Right atrium auricular region (tissue), 2 donors: Measurements from ENCODE around the gene RAB20. TPM values are rescaled to one million over a fixed set of nuclear protein-coding genes. Genes with fewer than 3 reads are reported as not detected.

ENCODE experiments used
- DNase-seq: peaks from one replicate; pipeline ENCODE4 v3.0.0-alpha.2; 2019; ENCODE audit warnings: low spot score
- H3K27ac ChIP-seq, 2 donors: fragments of 200-600 bp; sonication (generic); 1 replicate in 1 of 2; 2 replicates in 1 of 2; pipeline ENCODE4 v1.5.1; 2016 to 2019
- H3K27me3 ChIP-seq, 2 donors: fragments of 200-600 bp; sonication (generic); one replicate each; pipeline versions ENCODE4 v1.5.1 to v1.6.0; 2017 to 2019
- H3K36me3 ChIP-seq: fragments of 200-600 bp; sonication (generic); one replicate; pipeline ENCODE4 v1.5.1; 2016
- H3K4me1 ChIP-seq, 2 donors: fragments of 200-600 bp; sonication (generic); one replicate each; pipeline versions ENCODE4 v1.5.1 to v1.6.0; 2017 to 2019
- H3K4me3 ChIP-seq, 2 donors: fragments of 200-600 bp; sonication (generic); 1 replicate in 1 of 2; 2 replicates in 1 of 2; pipeline ENCODE4 v1.5.1; 2017 to 2019; ENCODE audit warnings: mild to moderate bottlenecking in 1 of 2, moderate library complexity in 1 of 2
- H3K9me3 ChIP-seq, 2 donors: fragments of 200-600 bp; sonication (generic); one replicate each; pipeline ENCODE4 v1.5.1; 2019
- total RNA-seq, 2 donors: library from RNA; depleted of rRNA; stranded (reverse); fragments of >200 nt; gene quantifications; one replicate each; pipeline ENCODE4 v1.1.0, GENCODE V29; 2016
- TF ChIP-seq, protein P1 (sequence below), 2 donors: fragments of 200-600 bp; sonication (generic); IDR thresholded peaks; one replicate each; pipeline ENCODE4 v1.5.1; 2019; ENCODE audit warnings: antibody characterized with exemption in 2 of 2

The RAB20 gene
- total RNA-seq, 2 donors from 2014 or later, result 10.8 to 15.7 TPM

DNA sequence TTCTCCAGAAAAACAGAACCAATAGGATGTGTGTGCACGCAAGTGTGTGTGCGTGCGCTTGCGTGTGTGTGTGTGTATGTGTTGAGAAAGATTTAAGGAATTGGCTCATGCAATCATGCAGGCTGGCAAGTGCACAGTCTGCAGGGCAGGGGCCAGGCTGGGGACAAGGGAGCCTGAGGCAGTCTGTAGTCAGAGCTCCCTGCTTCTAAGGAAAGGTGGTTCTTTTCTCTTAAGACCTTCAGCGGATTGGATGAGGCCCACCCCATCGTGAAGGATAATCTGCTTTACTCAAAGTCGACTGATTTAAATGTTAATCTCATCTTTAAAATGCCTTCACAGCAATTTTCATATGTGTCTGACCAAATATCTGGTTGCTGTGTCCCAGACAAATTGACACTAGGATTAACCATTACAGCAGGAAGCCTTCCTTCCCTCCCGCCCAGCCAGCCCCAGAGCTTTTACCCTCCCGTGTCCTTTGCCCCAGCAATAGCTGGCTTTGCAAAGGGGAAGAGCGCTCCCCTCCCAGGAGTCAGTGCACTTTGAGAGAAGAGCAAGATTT, 38.8 kb upstream of the RAB20 start:
- Histone ChIP-seq H3K4me3 (no peak overlapping the region), H3K27me3 (no peaks in the 10 kb centered on the region), H3K4me1 (no peaks in the 10 kb centered on the region), H3K9me3 (no peaks in the 10 kb centered on the region), H3K27ac (no peak overlapping the region), H3K36me3 (no peaks in the 10 kb centered on the region)
- TF ChIP-seq, protein P1, sequence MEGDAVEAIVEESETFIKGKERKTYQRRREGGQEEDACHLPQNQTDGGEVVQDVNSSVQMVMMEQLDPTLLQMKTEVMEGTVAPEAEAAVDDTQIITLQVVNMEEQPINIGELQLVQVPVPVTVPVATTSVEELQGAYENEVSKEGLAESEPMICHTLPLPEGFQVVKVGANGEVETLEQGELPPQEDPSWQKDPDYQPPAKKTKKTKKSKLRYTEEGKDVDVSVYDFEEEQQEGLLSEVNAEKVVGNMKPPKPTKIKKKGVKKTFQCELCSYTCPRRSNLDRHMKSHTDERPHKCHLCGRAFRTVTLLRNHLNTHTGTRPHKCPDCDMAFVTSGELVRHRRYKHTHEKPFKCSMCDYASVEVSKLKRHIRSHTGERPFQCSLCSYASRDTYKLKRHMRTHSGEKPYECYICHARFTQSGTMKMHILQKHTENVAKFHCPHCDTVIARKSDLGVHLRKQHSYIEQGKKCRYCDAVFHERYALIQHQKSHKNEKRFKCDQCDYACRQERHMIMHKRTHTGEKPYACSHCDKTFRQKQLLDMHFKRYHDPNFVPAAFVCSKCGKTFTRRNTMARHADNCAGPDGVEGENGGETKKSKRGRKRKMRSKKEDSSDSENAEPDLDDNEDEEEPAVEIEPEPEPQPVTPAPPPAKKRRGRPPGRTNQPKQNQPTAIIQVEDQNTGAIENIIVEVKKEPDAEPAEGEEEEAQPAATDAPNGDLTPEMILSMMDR (IDR thresholded peaks at IDR 0.05), result no peak
- no peak for DNase-seq

DNA sequence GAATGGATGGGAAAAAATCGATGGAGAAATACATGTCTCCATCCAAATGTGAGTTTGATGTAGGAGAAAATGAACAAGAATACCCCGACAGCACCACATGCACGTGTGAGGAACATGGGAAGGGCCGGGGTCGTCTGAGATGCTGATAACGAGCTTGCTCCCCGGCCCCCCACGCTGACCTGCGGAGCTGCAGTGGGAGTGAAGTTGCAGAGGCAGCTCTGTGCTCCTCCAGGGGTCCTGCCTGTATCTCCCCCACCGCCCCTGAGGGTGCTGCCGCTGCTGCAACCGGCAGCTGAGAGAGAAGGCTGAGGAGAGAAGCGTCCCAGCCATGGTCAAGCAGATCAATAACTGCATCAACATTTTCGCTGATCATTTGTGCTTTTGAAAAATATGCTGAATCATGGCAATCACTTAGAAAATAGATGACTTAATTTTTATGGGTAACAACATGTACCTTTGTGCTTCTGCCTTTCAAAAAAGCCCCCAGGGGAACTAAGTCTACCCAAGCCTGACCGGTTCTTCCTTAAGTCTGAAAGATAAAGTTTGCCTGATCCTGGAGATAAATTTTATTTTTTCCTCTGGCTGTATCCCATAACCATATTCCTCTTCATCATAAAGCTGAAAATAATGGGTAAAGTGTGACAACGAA, 35.6 kb upstream of the RAB20 start:
- Histone ChIP-seq H3K4me3 (no peak overlapping the region), H3K36me3 (no peaks in the 10 kb centered on the region), H3K27me3 (no peaks in the 10 kb centered on the region), H3K4me1 (no peaks in the 10 kb centered on the region), H3K9me3 (no peaks in the 10 kb centered on the region), H3K27ac (no peak overlapping the region)
- DNase-seq, result no peak
- TF ChIP-seq, protein P1 (IDR thresholded peaks at IDR 0.05), result no peak

DNA sequence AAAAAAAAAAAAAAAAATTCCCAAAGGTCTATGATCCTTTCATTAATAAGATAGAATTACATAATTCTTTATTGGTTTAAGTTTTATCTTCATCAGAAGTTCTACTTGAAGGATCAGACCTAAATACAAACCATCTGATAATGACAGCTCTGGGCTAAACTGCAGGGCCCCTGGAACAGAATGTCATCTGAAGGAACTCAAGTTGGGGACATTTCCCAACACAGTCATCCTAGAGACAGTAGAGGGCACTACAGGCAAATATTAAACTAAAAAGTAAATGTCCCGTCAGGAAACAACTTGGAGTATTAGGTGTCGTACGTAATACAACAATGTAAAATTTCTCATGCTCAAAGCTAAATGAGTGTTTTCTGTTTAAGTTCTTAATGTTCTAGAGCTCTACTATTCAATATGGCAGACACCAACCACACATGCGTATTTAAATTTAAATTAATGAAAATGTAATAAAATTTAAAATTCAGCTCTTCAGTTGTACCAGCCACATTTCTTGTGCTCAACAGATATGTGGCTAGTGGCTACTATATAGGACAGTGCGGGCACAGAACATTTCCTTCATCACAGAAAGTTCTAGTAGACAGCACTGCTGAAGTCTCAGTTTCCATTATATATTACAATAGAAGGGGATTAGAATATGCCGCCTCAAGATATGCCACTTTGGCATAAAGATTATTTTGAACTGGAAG, 32.1 kb upstream of the RAB20 start:
- Histone ChIP-seq H3K27ac (no peak overlapping the region), H3K36me3 (no peaks in the 10 kb centered on the region), H3K4me1 (no peaks in the 10 kb centered on the region), H3K4me3 (no peak overlapping the region), H3K9me3 (no peaks in the 10 kb centered on the region), H3K27me3 (no peaks in the 10 kb centered on the region)
- no peak for DNase-seq
- TF ChIP-seq, protein P1 (IDR thresholded peaks at IDR 0.05), result peak; percentile 43 to 75

DNA sequence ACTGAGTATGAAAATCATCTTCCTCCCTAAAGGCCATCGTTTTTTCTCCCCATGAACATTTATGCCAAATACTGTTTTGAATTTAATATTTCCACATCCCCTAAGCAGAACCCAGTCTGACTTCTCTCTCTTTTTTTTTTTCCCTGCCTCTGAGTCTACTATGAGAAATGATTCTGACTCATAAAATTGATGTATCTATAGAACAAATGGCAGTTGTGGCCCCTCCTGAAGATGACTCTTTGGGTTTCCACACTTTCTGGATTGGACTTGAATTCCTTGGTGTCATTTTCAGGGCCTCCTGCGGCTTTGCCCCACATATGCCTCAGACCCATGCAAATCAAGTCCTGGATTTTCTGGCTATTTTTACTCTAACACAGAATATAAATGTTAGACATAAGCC, 31.1 kb upstream of the RAB20 start:
- TF ChIP-seq, protein P1 (IDR thresholded peaks at IDR 0.05), result no peak
- no peaks in the 10 kb centered on the region for H3K27me3 ChIP-seq
- H3K27ac ChIP-seq, result no peak overlapping the region
- H3K9me3 ChIP-seq, result no peaks in the 10 kb centered on the region
- H3K36me3 ChIP-seq, result no peaks in the 10 kb centered on the region
- H3K4me1 ChIP-seq, result no peaks in the 10 kb centered on the region
- H3K4me3 ChIP-seq, result no peak overlapping the region
- DNase-seq, result no peak

DNA sequence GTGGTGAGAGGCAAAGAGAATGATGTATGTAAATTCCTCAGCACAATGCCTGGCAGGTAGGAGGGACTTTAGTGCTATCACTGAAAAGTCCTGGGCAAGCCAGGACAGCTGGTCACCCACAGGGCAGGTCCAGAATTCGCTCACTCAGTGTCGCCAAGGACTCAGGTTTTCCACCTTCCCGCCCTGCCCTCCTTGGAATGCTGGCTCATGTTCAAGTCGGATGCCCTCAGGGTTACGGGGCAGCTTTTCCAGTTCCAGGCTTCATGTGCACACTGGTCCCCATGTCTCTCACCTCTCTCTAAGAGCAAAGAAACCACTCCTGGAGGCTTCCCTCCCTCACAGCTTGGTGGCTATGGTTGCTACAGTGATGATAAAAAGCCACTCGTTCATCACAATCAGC, 29.1 kb upstream of the RAB20 start:
- Histone ChIP-seq H3K4me3 (no peak overlapping the region), H3K27me3 (no peaks in the 10 kb centered on the region), H3K9me3 (no peaks in the 10 kb centered on the region), H3K36me3 (no peaks in the 10 kb centered on the region), H3K4me1 (no peaks in the 10 kb centered on the region), H3K27ac (no peak overlapping the region)
- DNase-seq, result no peak
- TF ChIP-seq, protein P1 (IDR thresholded peaks at IDR 0.05), result no peak
